Cardiac fibroblast (primary cell): ENCODE results near the gene DOCK8.

ENCODE experiments used
- DNase-seq, 2 donors: peaks; one replicate each; pipeline versions ENCODE4 v3.0.0 to v3.0.0-alpha.2; 2010; ENCODE audit warnings: low read depth in 2 of 2
- H3K4me3 ChIP-seq, 2 donors: replicated peaks in 1 of 2; 1 replicate in 1 of 2; 2 replicates in 1 of 2; pipeline ENCODE4 v1.5.1; 2011; ENCODE audit warnings: low read depth in 2 of 2, low read length in 2 of 2, mild to moderate bottlenecking in 2 of 2, moderate library complexity in 1 of 2
- CTCF ChIP-seq: IDR thresholded peaks from one replicate; pipeline ENCODE4 v1.5.1; 2011; ENCODE audit warnings: low read depth, mild to moderate bottlenecking, low read length, inconsistent platforms

DOCK8 gene

DNA sequence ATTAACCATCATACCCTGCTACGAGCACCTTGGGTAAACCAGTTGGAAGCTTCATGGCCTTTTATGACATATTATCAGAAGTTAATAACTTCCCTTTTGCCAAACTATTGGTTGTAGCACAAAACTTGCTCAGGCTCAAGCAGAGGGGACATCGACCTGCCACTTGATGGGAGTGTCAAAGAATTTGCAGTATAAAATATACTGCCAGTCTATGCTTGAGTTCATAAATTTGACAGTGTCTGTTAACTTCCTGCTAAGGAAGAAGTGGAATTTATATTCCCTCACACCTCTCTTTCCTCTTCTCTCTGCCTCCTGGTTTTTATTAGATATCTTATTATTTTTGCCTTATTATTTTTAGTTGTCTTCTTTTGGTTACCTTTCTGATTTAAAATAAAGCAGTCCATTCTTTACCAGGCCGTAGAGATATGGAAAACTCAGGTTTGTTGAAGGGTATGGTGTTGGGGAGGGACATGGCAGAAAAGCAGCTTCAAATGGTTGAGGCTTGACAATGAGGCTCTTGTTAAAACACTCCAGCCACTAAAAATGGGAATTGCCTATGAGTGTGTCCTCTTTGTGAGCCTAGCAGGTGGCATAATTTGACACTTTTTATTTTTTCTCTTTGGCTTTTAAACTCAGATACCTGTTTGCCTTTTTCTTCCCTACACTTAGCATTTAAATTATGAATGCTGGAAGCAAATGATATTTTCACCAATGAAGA, 298.0 kb downstream of the DOCK8 start:
- no peak overlapping the region for H3K4me3 ChIP-seq
- no peak for DNase-seq
- no peak for TF ChIP-seq CTCF
